ENCODE data around the gene ATP6V1F. TPM values are rescaled to one million over a fixed set of nuclear protein-coding genes. Genes with fewer than 3 reads are reported as not detected.

Gene ATP6V1F
- total RNA-seq, 1 experiment from 2014 or later, result 115 TPM

GRCh38 chr7:128899392-128899791 is 36.7 kb downstream of the ATP6V1F start:
- no peak overlapping the region for H2BK120ac ChIP-seq (ENCODE audit: low read depth, low read length, poor library complexity, severe bottlenecking)
- no peak overlapping the region for H2AFZ ChIP-seq (ENCODE audit: low read length)
- no peak overlapping the region for H3K23ac ChIP-seq (ENCODE audit: insufficient read length, low read depth, low read length)
- H3K4me2 ChIP-seq (ENCODE audit: insufficient read depth, insufficient read length, low read length), result no peak overlapping the region
- no peaks in the 10 kb centered on the region for H3K4me1 ChIP-seq (ENCODE audit: insufficient read depth, low read length)
- no peak overlapping the region for H3K14ac ChIP-seq (ENCODE audit: insufficient read depth, low read length)
- H2BK15ac ChIP-seq (ENCODE audit: low read depth, low read length), result no peak overlapping the region
- no peak overlapping the region for H4K8ac ChIP-seq (replicated peaks; ENCODE audit: insufficient read length, low read depth, low read length)
- Mint-ChIP-seq H3K4me1 (peaks cover 1 to 2% of the 10 kb centered on the region in 2 experiments; a peak in 3 of 4 replicates), H3K36me3 (ENCODE audit: insufficient read depth in 1 of 3, low read depth in 3 of 3) (peaks cover 17 to 19% (median 19%) of the 10 kb centered on the region in 3 experiments), H3K27me3 (ENCODE audit: low read depth) (no peaks in the 10 kb centered on the region; the same call in 1 of the 2 replicates), H3K9me3 (peaks cover 3 to 9% of the 10 kb centered on the region in 2 experiments), H3K4me3 (no peak overlapping the region), H3K27ac (no peak overlapping the region)
- no peak overlapping the region for H2BK5ac ChIP-seq (ENCODE audit: insufficient read length, low read length)
- no peaks in the 10 kb centered on the region for H3K79me1 ChIP-seq (ENCODE audit: insufficient read depth, low read depth, low read length, poor library complexity, severe bottlenecking)
- H3K4ac ChIP-seq (ENCODE audit: low read depth, low read length), result no peak overlapping the region
- H4K5ac ChIP-seq (ENCODE audit: insufficient read length, low read depth, low read length), result no peak overlapping the region
- H3K23me2 ChIP-seq (ENCODE audit: insufficient read length, low read depth, low read length, poor library complexity, severe bottlenecking), result no peaks in the 10 kb centered on the region
- no peak overlapping the region for H3K9ac ChIP-seq (ENCODE audit: extremely low read depth, insufficient read length, low read length)
- H4K91ac ChIP-seq (ENCODE audit: insufficient read length, low read depth, low read length), result no peak overlapping the region
- no peak overlapping the region for H2BK12ac ChIP-seq (ENCODE audit: insufficient read length, low read depth, low read length)
- H3K27me3 ChIP-seq (ENCODE audit: insufficient read depth, low read length), result no peaks in the 10 kb centered on the region
- H3K56ac ChIP-seq (ENCODE audit: insufficient read length, low read depth, low read length), result no peak overlapping the region
- H3K18ac ChIP-seq (ENCODE audit: insufficient read length, low read depth, low read length), result no peak overlapping the region
- no peak overlapping the region for H3K27ac ChIP-seq (ENCODE audit: insufficient read length, low read depth, low read length)
- TF ChIP-seq, protein P1, sequence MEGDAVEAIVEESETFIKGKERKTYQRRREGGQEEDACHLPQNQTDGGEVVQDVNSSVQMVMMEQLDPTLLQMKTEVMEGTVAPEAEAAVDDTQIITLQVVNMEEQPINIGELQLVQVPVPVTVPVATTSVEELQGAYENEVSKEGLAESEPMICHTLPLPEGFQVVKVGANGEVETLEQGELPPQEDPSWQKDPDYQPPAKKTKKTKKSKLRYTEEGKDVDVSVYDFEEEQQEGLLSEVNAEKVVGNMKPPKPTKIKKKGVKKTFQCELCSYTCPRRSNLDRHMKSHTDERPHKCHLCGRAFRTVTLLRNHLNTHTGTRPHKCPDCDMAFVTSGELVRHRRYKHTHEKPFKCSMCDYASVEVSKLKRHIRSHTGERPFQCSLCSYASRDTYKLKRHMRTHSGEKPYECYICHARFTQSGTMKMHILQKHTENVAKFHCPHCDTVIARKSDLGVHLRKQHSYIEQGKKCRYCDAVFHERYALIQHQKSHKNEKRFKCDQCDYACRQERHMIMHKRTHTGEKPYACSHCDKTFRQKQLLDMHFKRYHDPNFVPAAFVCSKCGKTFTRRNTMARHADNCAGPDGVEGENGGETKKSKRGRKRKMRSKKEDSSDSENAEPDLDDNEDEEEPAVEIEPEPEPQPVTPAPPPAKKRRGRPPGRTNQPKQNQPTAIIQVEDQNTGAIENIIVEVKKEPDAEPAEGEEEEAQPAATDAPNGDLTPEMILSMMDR (conservative IDR thresholded peaks at IDR 0.05), result no peak
- H2AK5ac ChIP-seq (ENCODE audit: insufficient read length, low read length), result no peak overlapping the region
- no peaks in the 10 kb centered on the region for H3K9me3 ChIP-seq (ENCODE audit: control insufficient read depth, low read depth, low read length)
- no peak overlapping the region for H3T11ph ChIP-seq (ENCODE audit: low read length)
- H3K79me2 ChIP-seq (ENCODE audit: insufficient read depth, low read length), result no peaks in the 10 kb centered on the region
- no peak for DNase-seq
- no peaks in the 10 kb centered on the region for H4K20me1 ChIP-seq (ENCODE audit: control insufficient read depth, insufficient read depth, insufficient read length)
- no peak overlapping the region for H2BK20ac ChIP-seq (ENCODE audit: low read depth, low read length, poor library complexity, severe bottlenecking)

Data from H9 (cell line).